Glomerular visceral epithelial cell (primary cell): ENCODE data around the gene STEAP3.
A peak's percentile ranks its signal among the peaks of the same experiment; 100 is the strongest.

Source experiments
- DNase-seq: peaks from one replicate; pipeline ENCODE4 v3.0.0-alpha.2; 2016; ENCODE audit errors: extremely low spot score

STEAP3 gene

DNA sequence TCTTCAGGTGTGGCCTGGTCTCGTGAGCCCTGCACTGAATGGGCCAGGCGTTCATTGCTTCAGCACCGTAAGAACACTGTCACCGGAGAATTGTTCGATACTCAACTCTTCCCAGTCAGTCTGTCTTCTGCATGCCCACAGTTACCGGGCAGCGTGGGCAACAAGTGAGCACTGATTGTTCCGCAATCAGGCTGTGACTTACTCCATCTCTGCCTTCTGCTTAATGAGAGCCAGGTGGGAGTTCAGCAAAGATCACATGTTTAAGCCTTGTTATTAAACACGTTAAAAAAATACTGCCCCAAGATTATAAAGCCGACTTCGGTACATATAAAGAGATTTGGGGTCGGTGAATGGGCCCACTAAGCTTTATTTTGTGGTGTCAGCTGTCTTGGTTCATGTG, 3.7 kb downstream of the STEAP3 start:
- DNase-seq = no peak

DNA sequence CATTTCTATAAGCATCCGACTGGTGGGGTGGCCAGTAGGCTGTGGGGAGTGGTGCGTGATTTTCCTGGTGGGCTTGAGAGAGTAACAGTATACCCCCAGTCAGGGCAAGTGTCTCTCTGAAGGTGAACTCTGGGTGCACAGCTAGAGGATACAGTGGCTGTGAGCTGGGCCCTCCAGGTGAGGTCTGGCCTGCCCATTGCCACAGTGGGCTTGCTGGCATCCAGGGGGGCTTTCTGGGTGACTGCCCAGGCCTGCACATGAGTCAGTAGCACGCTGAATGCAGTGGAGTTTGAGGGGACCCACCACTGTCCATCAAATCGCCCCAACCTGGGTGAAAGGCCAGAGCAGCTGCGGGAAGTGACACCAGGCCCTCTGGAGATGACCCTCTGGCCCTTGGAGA, 4.5 kb downstream of the STEAP3 start:
- DNase-seq = no peak

DNA sequence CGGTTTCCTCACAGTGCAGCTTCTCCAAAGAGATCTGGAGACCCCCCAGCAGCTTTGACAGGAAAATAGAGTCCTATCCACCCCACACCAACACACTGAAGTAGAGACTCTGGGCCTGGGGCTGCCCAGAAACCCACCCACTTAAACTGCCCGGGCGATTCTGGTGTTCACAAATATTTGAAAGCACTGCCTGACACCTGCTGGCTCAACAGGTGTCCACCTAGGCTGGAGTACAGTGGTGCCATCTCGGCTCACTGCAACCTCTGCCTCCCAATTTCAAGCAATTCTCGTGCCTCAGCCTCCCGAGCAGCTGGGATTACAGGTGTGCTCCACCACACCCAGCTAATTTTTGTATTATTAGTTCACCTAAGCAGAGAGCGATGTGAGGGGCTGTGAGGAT, 5.3 kb downstream of the STEAP3 start:
- no peak for DNase-seq

DNA sequence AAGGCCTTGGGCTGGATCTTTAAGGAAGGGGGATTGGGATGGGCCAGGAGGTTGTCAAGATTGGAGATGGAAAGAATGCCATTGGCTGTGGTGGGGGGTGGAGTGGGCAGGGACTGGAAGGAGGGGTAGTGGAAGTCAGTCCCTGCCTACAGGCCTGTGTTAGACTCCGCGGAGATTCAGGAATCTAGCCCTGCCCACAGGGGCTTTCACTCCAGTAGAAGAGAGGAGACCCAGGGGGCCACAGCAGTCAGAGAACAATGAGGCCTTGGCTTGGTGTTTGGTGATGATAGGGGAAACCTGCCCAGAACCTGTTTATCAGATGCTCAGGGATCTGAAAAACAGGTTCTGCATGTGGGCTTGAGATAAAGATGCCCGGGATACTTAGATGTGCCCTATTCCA, 6.1 kb downstream of the STEAP3 start:
- DNase-seq = no peak

DNA sequence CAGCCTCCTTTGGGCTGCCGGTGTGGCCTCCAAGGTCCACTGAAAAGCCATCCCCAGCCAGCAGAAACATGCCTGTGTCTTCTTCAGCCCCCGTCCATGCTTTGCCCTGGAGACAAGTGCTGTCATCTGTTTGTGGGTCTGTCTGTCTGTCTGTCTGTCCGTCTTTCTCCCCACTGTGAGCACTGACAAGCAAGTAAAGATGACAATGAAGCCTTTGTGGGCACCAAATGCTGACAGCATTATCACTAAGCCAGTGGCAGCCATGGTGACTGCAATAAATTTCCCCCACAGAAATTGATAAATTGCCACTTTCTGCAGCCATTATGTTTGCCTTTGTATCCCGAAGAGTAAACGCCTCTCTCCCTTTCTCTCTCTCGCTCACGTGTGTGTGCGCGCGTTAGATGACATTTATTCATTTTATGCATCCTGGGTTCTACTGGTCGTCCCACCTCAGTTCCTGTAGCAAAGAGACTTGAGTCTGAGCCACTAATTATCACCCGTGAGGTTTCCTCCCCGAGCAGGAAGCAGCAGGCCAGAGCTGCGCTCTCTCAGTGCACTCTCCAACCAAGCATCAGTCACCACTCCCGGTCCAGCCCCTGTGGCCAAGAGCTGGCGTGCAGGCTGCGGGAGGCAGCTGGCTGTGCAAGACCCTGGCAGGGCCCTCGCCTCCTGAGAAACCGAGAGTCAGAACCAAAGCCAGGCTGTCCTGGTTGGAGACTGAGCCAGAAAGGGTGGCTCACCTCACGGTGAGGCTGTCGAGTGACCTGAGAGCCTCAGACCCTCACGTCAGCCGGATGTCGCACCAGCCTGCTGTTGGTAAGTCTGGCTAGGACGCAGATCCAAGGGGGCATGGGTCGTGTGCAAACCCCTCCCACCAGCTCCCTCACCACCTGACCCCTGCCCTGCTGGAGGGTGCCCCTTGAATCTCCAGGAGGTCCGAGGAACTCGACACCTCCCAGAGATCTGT, 6.9 kb downstream of the STEAP3 start:
- DNase-seq = no peak

DNA sequence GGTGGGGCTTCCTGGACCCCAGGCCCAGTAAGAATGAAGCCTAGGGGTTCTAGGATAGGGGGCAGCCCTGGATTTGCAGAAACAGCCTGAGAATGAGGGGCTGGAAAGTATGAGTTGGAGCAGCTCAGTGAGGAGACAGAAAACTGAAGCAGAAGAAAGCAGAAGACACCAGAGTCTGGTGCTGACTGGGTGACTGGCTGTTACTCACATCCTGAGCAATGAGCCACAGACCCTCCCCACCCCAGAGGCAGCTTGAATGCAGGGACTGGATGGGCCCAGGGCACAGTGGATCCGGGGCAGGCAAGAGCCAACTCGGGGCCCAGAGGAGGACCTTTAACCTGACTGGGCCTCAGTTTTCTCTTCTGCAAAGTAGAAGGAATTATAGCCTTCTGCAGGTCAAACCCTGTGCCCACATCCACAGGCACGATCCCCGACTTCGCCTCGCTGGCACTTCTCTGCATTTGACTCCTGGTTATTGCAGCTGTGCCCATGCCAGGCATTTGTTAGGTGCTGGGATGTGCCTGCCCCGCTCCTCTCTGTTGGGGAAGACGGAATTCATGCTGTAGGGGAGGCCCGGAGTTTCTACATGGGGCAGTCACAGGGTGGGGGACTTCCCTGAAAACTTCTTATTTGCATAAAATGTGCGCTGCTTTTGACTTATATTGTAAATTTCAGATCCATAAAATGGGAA, 8.5 kb downstream of the STEAP3 start:
- DNase-seq = peak; percentile 55

DNA sequence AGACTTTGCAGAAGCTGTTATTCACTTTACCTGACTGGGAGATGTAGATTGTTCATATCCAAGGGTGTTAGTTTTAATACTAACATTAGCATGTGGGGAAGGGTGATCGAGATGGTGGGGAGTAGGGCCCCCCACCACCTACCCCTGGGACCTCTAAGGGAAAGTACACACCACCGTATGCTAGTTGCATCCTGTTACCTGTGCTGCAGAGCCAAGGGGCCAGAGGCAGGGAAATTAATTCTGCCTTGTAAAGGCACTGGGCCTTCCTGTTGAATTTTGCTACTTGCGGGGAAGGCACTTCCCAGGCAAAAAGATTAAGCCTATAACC, 9.0 kb downstream of the STEAP3 start:
- DNase-seq = no peak

DNA sequence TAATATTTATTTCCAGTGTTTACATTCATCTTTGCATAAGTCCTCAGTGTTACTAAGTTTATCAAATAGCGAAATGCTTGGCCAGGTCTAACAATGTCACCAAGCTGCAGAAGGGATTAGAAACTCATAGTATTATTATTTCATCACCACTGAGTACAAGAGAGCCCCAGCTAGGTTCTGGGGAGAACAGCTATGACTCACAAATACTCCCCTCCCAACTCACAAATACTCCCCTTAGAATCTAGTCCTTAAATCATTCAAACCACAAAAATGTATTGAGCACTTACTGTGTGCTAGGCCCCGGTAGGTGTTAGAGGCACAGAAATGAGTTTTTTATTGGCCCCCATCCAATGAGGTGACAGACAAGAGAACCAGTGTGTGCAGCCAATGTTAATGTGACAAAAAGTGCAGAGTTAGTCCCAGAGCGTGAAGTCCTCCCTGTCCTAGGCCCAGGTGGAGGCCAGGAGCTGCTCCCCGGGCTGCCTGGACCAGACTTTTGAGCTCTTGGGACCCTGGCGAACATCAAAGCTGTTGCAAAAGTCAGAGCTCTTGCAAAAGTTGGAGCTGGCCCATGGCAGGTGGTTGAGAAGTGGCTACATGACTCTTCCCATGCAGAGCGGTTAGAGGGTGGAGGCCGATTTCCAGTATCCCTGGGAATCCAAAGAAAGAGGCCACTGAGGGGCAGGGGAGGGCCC, 9.8 kb downstream of the STEAP3 start:
- DNase-seq = peak; percentile 72

DNA sequence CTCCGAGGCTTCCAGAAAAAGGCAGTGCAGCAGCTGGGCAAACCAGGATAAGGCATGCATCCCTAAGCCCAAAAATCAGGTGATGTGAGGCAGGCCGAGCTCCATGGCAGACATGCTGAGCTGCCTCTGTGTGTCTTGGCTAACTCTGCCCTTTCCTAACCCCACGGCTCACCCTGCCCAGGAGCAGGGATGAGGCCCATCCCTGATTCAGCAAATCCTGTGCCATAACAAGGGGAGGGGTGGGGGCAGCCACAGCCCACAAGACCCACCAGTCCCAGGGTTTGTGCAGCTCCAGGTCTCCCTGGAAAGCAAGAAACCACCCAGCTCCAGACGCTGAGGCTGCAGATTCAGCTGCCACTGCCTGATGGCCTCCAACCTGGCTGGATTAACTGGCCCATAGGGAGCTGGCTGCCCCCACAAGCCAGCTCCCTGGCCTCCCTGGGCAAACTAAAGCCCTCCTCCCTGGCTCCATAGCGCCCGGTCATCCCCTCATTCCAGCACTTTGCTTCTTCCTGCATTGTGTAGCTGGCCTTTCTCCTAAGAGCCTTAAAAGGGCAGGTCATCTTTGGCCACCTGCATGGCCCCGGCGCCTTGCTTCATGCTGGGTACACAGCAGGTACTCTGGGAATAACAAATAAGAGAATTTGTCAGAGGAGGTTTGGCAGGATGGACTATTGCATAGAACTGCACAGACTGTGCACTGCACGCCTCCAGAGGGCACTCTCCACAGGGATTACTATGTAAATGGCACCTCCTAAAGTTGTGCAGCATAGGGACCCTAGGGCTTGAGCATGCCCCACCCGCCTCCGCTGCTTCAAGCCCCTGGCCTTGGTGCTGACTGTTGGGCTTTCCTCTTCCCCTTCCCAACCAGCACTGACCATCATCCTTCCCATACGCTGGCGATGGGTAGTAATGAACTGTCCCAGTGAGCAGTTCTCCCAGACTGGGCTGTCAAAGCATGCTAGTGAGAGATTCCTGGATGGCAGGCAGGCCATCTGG, 10.7 kb downstream of the STEAP3 start:
- no peak for DNase-seq

DNA sequence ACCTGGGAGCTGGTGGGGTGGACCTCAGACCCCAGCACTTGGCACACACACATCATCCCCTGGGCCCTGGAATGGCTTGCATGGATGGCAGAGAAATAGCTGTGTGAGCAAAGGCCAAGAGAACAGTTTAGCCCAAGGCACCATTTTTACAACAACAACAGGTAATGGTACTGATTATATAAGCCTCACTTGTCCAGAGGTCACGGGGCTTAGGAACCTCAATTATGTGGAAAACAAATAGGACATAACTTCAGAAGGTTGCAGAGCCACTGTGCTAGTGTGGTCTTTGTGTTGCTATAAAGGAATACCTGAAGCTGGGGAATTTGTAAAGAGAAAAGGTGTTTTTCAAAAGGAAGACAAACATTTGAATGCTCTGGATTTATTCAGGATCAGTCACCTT, 13.2 kb downstream of the STEAP3 start:
- DNase-seq = no peak

DNA sequence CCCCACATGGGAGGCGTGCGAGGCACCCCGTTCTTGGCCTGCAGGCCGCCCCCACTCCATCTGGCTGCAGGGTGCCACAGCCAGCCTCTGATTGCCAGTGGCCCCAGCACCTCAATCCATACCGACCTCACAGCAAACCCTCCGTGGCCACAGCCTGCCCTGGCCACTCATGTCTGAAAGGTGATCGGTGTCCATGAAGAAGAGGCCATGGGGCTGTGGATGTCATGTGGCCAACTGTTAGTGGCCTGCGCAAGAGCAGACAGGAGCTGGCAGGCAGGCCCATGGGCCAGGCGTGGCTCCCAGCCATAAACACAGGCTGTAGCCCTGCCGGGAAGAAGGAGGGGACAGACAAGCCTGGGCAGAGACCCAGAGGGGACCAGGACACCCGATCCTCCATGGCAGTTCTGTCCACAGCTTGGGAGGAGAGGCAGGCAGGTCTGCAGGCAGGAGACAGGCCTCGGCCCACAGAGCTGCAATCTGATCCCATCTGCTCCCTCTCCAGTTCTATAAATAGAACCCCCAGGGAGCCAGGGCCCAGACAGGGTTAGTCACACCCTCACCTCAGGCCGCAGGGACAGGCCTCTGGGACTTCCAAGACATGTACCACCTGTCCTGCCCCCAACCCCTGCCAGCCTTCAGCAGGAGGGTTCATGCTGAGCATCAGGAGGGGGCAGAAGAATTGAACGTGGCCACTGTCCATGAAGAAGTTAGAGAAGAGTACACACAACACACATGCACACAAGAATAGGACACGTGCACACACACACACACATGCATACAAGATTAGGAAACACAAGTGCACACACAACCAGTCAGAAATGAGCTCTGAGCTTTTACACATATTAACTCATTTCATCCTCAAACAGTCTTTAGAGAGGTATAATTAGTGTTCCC, 16.9 kb downstream of the STEAP3 start:
- peak; percentile 81 for DNase-seq

DNA sequence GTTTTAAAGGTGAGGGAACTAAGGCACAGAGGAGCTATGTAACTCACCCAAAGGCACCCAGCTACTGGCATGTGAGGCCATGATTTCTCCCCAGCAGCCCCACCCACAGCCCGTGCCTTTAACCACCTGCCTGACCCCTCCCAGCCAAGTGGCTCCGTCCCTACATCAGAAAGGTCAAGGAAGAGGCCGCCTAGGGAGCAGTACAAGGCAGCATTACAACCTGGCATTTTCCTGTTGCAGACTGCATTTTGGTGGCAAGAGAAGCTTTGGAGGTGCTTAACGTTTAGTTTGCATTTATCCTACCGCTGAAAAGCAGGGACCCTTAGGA, 17.5 kb downstream of the STEAP3 start:
- DNase-seq = no peak

DNA sequence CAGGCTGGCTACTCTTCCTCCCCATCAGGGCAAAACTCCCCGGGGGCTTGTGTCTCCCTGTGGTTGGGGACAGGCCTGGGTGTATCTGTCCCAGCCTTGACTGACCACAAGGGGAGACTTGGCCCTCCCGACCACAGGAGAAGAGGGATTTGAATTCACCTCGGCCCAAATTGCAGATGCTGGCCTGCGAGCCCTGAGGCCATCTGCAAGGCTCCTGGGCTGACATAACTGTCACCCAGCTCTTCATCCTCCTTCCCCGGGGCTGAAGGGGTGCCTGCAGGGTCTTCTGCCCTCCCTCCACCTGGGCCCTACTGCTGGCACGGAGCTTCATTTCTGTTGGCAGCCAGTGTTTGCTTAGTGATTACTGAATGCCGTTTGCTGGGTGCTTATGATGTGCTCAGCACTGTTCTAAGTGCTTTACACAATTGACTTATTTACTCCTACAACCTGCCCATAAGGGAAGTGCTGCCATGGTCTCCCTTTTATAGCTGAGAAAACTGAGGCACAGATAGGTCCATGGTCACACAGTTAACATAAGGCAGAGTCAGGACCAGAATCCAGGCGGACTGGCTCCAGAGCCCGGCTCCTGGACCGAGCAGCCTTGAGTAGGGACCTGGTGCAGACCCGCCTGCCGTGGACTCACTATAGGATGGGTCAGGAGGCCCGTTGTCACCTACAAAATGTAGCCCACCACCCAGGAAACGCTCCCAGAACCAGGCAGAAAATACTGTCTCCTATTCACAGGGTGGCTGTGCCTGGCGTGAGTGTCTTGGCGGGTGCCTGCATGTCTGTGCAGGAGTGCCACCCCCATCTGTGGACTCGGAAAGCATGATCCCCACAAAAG, 18.9 kb downstream of the STEAP3 start:
- DNase-seq = no peak

DNA sequence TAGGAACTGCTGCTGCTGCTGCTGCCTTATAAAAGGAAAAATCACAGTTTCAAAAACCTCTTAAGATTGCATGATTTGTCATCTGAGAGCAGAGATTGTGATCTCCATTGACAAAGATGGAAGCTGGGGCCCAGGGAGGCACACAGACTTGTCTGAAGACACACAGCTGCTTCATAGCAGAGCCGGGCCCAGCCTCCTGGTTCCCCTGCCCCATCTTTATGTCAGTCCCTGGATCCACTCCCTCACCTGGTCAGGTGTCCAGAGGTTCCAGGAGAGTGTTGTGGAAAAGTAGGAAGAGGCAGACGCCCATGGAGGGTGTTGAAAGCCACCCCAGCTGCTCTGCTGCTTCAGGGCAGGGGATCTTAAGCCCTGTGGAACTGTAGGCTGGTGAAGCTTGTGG, 20.0 kb downstream of the STEAP3 start:
- no peak for DNase-seq

DNA sequence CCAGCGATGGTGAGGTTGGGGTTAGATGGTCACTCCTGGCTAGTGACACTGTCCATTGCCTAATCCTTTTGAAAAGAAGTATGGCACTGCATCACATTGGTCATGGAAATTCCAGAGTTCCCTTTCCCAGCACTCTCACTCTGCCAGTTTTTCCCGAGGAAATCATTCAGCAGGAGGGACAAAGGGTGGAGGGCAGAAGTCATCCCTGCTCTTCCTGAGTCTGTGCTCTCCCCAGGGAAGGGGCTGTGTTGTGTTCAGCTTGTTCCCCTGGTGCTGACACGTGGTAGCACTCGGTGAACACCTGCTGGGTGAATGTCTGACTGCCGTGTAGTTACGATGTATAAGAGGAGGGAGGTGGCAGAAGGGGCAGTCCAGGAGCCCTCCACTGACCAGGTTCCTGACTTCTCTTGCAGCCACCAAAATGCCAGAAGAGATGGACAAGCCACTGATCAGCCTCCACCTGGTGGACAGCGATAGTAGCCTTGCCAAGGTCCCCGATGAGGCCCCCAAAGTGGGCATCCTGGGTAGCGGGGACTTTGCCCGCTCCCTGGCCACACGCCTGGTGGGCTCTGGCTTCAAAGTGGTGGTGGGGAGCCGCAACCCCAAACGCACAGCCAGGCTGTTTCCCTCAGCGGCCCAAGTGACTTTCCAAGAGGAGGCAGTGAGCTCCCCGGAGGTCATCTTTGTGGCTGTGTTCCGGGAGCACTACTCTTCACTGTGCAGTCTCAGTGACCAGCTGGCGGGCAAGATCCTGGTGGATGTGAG, 21.6 kb downstream of the STEAP3 start:
- DNase-seq = no peak

DNA sequence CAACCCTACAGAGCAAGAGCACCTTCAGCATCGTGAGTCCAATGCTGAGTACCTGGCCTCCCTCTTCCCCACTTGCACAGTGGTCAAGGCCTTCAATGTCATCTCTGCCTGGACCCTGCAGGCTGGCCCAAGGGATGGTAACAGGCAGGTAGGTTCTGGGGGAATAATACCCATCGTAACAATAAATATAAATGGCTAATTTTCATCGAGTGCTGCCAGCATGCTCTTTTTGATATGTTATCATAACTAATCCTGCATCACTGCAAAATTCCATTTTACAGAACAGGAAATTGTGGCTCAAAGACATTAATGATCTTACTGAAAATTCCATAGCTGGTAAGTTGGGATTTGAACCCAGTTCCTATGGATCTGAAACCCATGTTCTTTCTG, 22.2 kb downstream of the STEAP3 start:
- no peak for DNase-seq

DNA sequence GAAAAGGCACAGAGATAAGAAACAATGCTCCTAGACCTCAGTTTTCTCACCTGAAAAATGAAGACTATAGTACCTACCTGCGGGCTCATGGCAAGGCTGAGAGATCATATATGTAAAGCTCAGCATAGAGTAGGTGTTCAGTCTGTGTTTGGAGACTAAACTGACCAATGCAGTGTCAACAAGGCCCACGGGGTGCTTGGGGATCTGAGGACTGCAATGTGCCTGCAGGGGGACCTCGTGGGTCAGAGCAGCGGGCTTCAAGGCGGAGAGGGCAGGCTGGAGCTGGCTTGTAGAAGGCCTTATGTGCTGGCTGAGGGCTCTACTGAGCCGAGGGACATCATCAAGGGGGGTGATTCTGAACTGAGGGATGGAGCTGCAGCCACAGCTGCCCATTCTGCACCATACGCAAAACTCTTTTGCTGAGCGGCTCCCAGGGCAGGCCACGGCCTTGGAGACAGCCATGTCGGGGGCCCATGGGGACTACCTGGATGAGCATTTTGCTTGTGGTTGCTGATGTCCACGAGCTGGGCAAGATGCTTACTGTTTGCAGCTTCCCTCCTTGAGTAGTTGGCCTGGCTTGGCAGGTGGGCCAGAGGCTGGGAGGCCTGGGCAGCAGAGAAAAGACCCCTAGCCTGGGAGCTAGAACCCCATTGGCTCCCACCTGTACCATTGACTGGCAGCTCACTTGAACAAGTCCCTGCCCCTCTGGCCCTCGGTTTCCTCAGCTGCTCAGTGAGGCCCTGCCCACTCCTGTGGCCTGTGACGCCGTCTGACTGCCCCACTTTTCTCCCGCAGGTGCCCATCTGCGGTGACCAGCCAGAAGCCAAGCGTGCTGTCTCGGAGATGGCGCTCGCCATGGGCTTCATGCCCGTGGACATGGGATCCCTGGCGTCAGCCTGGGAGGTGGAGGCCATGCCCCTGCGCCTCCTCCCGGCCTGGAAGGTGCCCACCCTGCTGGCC, 23.5 kb downstream of the STEAP3 start:
- no peak for DNase-seq

DNA sequence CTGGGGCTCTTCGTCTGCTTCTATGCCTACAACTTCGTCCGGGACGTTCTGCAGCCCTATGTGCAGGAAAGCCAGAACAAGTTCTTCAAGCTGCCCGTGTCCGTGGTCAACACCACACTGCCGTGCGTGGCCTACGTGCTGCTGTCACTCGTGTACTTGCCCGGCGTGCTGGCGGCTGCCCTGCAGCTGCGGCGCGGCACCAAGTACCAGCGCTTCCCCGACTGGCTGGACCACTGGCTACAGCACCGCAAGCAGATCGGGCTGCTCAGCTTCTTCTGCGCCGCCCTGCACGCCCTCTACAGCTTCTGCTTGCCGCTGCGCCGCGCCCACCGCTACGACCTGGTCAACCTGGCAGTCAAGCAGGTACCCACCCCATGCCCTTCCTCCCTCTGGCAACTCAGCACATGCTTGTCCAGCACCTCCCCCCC, 24.2 kb downstream of the STEAP3 start:
- DNase-seq = no peak
